ENCODE results near the gene LPAR5.

LPAR5 gene

GRCh38 chr12:6607751-6608591 is 27.8 kb downstream of the LPAR5 start:
- Histone ChIP-seq H3K4me1 (peaks cover 40% of the 10 kb centered on the region), H3K36me3 (peaks cover 28% of the 10 kb centered on the region), H3K27me3 (no peaks in the 10 kb centered on the region), H3K4me3 (ENCODE audit: low read depth, low read length) (0 out of 2 replicates have a peak overlapping the region, but pooled peaks have one; percentile 3), H3K9me3 (no peaks in the 10 kb centered on the region)
- peak; percentile 73 for DNase-seq
- TF ChIP-seq CTCF (IDR thresholded peaks at IDR 0.05; ENCODE audit: low read depth, low read length): no peak

GRCh38 chr12:6606331-6607131 is 29.2 kb downstream of the LPAR5 start:
- Histone ChIP-seq H3K36me3 (peaks cover 42% of the 10 kb centered on the region), H3K4me3 (ENCODE audit: low read depth, low read length) (peak overlapping the region; percentile 92), H3K27me3 (no peaks in the 10 kb centered on the region), H3K9me3 (no peaks in the 10 kb centered on the region), H3K4me1 (peaks cover 28% of the 10 kb centered on the region)
- no peak for TF ChIP-seq CTCF (IDR thresholded peaks at IDR 0.05; ENCODE audit: low read depth, low read length)
- DNase-seq: peak; percentile 77

GRCh38 chr12:6605421-6606330 is 30.1 kb downstream of the LPAR5 start:
- peaks cover 51% of the 10 kb centered on the region for H3K36me3 ChIP-seq
- H3K4me1 ChIP-seq: peaks cover 25% of the 10 kb centered on the region

GRCh38 chr12:6604259-6605029 is 31.3 kb downstream of the LPAR5 start:
- peaks cover 63% of the 10 kb centered on the region for H3K36me3 ChIP-seq
- H3K4me3 ChIP-seq (ENCODE audit: low read depth, low read length): peak overlapping the region; percentile 92
- H3K27me3 ChIP-seq: no peaks in the 10 kb centered on the region
- H3K9me3 ChIP-seq: no peaks in the 10 kb centered on the region
- no peak for TF ChIP-seq CTCF (IDR thresholded peaks at IDR 0.05; ENCODE audit: low read depth, low read length)
- DNase-seq: no peak
- H3K4me1 ChIP-seq: peaks cover 25% of the 10 kb centered on the region

More at GRCh38 chr12:6605421-6606330, 30.1 kb downstream of the LPAR5 start:
- no peak for TF ChIP-seq CTCF (IDR thresholded peaks at IDR 0.05; ENCODE audit: low read depth, low read length)
- DNase-seq: no peak
- H3K27me3 ChIP-seq: no peaks in the 10 kb centered on the region
- peak overlapping the region; percentile 92 for H3K4me3 ChIP-seq (ENCODE audit: low read depth, low read length)
- H3K9me3 ChIP-seq: no peaks in the 10 kb centered on the region

GRCh38 chr12:6603095-6603567 is 32.6 kb downstream of the LPAR5 start:
- DNase-seq: peak; percentile 50
- no peaks in the 10 kb centered on the region for H3K27me3 ChIP-seq
- no peak overlapping the region for H3K4me3 ChIP-seq (ENCODE audit: low read depth, low read length)

More at GRCh38 chr12:6603095-6603567, 32.6 kb downstream of the LPAR5 start:
- Histone ChIP-seq H3K9me3 (no peaks in the 10 kb centered on the region), H3K4me1 (peaks cover 17% of the 10 kb centered on the region), H3K36me3 (peaks cover 76% of the 10 kb centered on the region)
- no peak for TF ChIP-seq CTCF (IDR thresholded peaks at IDR 0.05; ENCODE audit: low read depth, low read length)
